ENCODE data around the gene KLF6.
A peak's percentile ranks its signal among the peaks of the same experiment; 100 is the strongest.
"Not testable (repeated sequence)": the region's sequence is repeated elsewhere in the genome, so short reads cannot be mapped to it uniquely, and the experiment has no call there.

The KLF6 gene

GRCh38 chr10:3741688-3742461 lies 43.1 kb downstream of the KLF6 start:
- H3K4me3 ChIP-seq (ENCODE audit: low read depth, low read length) = no peak overlapping the region
- no peak for TF ChIP-seq CTCF (conservative IDR thresholded peaks at IDR 0.05; ENCODE audit: low read depth, low read length)
- DNase-seq (ENCODE audit: low read depth) = no peak

GRCh38 chr10:3740157-3740871 lies 44.7 kb downstream of the KLF6 start:
- no peak for TF ChIP-seq CTCF (conservative IDR thresholded peaks at IDR 0.05; ENCODE audit: low read depth, low read length)
- DNase-seq (ENCODE audit: low read depth) = peak; percentile 74
- H3K4me3 ChIP-seq (ENCODE audit: low read depth, low read length) = no peak overlapping the region

- H3K4me3 ChIP-seq (ENCODE audit: low read depth, low read length) = no peak overlapping the region
- no peak for DNase-seq (ENCODE audit: low read depth)
- TF ChIP-seq CTCF (conservative IDR thresholded peaks at IDR 0.05; ENCODE audit: low read depth, low read length) = no peak
Observed at GRCh38 chr10:3738855-3739350, 46.1 kb downstream of the KLF6 start.

- TF ChIP-seq CTCF (conservative IDR thresholded peaks at IDR 0.05; ENCODE audit: low read depth, low read length) = no peak
- no peak overlapping the region for H3K4me3 ChIP-seq (ENCODE audit: low read depth, low read length)
- DNase-seq (ENCODE audit: low read depth) = no peak
Observed at GRCh38 chr10:3737864-3738263, 47.1 kb downstream of the KLF6 start.

- no peak for TF ChIP-seq CTCF (conservative IDR thresholded peaks at IDR 0.05; ENCODE audit: low read depth, low read length)
- no peak overlapping the region for H3K4me3 ChIP-seq (ENCODE audit: low read depth, low read length)
- no peak for DNase-seq (ENCODE audit: low read depth)
Observed at GRCh38 chr10:3735175-3735574, 49.8 kb downstream of the KLF6 start.

- no peak for DNase-seq (ENCODE audit: low read depth)
- no peak for TF ChIP-seq CTCF (conservative IDR thresholded peaks at IDR 0.05; ENCODE audit: low read depth, low read length)
- no peak overlapping the region for H3K4me3 ChIP-seq (ENCODE audit: low read depth, low read length)
Observed at GRCh38 chr10:3734111-3734510, 50.9 kb downstream of the KLF6 start.

- H3K4me3 ChIP-seq (ENCODE audit: low read depth, low read length); DNase-seq (ENCODE audit: low read depth): not testable (repeated sequence)
Observed at GRCh38 chr10:3732183-3732582, 52.8 kb downstream of the KLF6 start.

All from choroid plexus epithelial cell (primary cell).